BJ (cell line): ENCODE measurements around the gene LUZP2. TPM values are rescaled to one million over a fixed set of nuclear protein-coding genes. Genes with fewer than 3 reads are reported as not detected.

ENCODE experiments used
- CTCF ChIA-PET: fragments of 350-600 bp; formaldehyde crosslinking; extraction: SDS; loops from one replicate; lab custom pipeline; 2021; ENCODE audit warnings: antibody characterized with exemption, inconsistent platforms; lab: Yijun Ruan, JAX
- POLR2A ChIA-PET: fragments of 300-600 bp; sonication (Branson Sonifier 250); formaldehyde crosslinking; extraction: SDS; loops from one replicate; lab custom pipeline; 2021; ENCODE audit warnings: antibody characterized with exemption; lab: Charles Lee
- DNase-seq: peaks from one replicate; pipeline ENCODE4 v3.0.0-alpha.2; 2011; ENCODE audit warnings: low read depth
- H3K27me3 ChIP-seq: 2 replicates; pipeline ENCODE4 v1.6.0; 2011; ENCODE audit warnings: low read length; ENCODE audit not compliant: control insufficient read depth, insufficient read depth
- H3K36me3 ChIP-seq: 2 replicates; pipeline ENCODE4 v1.5.1; 2011; ENCODE audit warnings: low read length; ENCODE audit not compliant: control insufficient read depth, insufficient read depth
- H3K4me3 ChIP-seq: 2 replicates; pipeline ENCODE4 v1.5.1; 2011; ENCODE audit warnings: low read depth, mild to moderate bottlenecking, control low read depth, low read length
- polyA plus RNA-seq: library from polyadenylated mRNA; depleted of rRNA; stranded (reverse); fragments of >200 nt; gene quantifications from 2 replicates; pipeline ENCODE4 v1.2.3, GENCODE V29; 2011
- TF ChIP-seq, protein P1 (sequence below): IDR thresholded peaks from 2 replicates; pipeline ENCODE4 v1.5.1; 2011; ENCODE audit warnings: low read depth, mild to moderate bottlenecking, control low read depth, inconsistent platforms, low read length, moderate library complexity; ENCODE audit not compliant: insufficient read depth

The LUZP2 gene
- polyA plus RNA-seq, 1 experiment: 0.05 TPM

DNA sequence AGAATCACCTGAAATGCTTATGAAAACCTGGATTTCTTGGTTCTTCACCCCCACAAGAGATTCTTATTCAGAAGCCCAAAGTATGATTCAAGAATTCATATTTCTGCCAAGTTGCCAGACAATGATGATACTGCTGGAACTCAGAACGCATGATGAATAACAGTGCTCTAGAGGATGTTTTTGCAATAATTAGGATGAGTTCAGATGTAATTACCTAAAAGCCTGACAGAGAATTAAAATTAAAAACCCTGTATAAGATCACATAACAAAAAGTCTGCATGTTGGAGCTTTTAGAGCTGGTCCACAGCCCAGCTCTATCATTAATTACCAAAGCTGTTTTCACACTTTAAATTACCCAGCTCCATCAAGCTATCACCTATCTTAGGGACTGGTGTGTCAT is 211.8 kb downstream of the LUZP2 start:
- POLR2A ChIA-PET: no interaction called here
- no peak overlapping the region for H3K4me3 ChIP-seq
- CTCF ChIA-PET: no interaction called here
- no peak for DNase-seq
- no peaks in the 10 kb centered on the region for H3K27me3 ChIP-seq
- no peaks in the 10 kb centered on the region for H3K36me3 ChIP-seq
- TF ChIP-seq, protein P1, sequence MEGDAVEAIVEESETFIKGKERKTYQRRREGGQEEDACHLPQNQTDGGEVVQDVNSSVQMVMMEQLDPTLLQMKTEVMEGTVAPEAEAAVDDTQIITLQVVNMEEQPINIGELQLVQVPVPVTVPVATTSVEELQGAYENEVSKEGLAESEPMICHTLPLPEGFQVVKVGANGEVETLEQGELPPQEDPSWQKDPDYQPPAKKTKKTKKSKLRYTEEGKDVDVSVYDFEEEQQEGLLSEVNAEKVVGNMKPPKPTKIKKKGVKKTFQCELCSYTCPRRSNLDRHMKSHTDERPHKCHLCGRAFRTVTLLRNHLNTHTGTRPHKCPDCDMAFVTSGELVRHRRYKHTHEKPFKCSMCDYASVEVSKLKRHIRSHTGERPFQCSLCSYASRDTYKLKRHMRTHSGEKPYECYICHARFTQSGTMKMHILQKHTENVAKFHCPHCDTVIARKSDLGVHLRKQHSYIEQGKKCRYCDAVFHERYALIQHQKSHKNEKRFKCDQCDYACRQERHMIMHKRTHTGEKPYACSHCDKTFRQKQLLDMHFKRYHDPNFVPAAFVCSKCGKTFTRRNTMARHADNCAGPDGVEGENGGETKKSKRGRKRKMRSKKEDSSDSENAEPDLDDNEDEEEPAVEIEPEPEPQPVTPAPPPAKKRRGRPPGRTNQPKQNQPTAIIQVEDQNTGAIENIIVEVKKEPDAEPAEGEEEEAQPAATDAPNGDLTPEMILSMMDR: no peak

DNA sequence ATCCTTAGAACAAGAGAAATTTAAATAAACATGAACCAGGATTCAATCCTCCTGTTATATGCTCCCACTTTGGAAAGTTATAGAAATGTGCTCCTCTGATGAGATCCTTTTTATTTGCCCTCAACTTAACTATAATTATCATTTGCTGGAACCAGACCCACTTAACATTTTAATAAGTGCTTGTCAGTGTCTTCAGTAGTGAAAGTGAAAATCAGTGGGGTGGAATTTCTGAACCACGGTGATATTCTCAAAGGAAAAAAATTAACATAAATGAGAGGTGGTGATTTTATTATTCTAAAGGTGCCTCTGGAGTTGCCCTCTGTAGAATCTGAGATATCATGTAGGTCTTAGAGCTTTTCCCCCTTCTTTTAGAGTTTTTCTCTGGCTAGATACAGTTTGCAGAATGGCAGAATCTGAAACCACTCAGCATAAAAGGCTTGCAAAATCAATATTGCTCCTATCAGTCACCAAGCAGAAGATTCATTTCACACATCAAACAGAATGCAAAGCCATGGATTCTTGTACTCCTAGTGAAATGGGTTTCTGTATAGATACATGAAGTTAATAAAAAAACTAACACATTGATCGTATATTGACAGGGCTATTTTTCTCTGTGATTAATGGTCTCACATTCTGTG is 213.2 kb downstream of the LUZP2 start:
- Histone ChIP-seq H3K4me3 (no peak overlapping the region), H3K27me3 (no peaks in the 10 kb centered on the region), H3K36me3 (no peaks in the 10 kb centered on the region)
- TF ChIP-seq, protein P1: no peak
- CTCF ChIA-PET: no interaction called here
- POLR2A ChIA-PET: no interaction called here
- DNase-seq: no peak

DNA sequence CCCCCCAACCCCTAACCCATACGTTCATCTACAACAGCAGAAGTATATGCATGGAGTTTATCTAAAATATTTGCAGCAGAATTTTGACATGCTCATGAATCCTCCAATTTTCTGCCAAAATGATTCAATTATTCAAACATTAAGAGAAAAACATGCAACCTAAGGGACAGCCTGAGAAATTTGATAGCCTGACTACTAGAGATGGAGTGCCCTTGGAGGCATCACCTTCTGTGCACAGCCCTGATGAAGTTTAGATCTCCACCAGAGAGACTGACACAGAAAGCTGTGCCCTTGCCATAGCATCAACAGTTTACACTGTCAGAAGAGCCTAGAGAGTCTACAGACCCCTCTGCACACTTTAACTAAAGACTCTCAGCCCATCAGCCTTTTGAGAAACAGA is 217.7 kb downstream of the LUZP2 start:
- H3K36me3 ChIP-seq: no peaks in the 10 kb centered on the region
- TF ChIP-seq, protein P1: no peak
- POLR2A ChIA-PET: no interaction called here

DNA sequence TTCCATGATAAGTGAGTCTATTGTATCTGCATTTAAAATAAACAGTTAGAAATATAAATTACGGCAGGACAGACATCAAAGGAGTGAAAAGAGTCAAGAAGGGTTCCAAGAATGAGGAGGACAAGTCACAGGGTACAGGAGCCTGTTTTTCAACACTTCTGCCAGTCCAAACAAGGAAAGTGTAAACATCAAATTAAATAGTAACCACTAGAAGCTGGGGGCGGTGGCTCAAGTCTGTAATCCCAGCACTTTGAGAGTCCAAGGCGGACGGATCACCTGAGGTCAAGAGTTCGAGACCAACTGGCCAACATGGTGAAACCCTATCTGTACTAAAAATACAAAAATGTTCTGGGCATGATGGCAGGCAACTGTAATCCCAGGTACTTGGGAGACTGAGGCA is 219.6 kb downstream of the LUZP2 start:
- TF ChIP-seq, protein P1: no peak
- Histone ChIP-seq H3K27me3 (no peaks in the 10 kb centered on the region), H3K4me3 (no peak overlapping the region), H3K36me3 (no peaks in the 10 kb centered on the region)
- CTCF ChIA-PET: interaction anchor here (0.7 kb wide), 1 partner anchor 232 kb away, joined by 3 read pairs; no protein-coding TSS in a partner anchor
- DNase-seq: no peak
- POLR2A ChIA-PET: no interaction called here

More for the DNA sequence above, 217.7 kb downstream of the LUZP2 start:
- no peak overlapping the region for H3K4me3 ChIP-seq
- no peaks in the 10 kb centered on the region for H3K27me3 ChIP-seq
- DNase-seq: no peak
- CTCF ChIA-PET: no interaction called here

DNA sequence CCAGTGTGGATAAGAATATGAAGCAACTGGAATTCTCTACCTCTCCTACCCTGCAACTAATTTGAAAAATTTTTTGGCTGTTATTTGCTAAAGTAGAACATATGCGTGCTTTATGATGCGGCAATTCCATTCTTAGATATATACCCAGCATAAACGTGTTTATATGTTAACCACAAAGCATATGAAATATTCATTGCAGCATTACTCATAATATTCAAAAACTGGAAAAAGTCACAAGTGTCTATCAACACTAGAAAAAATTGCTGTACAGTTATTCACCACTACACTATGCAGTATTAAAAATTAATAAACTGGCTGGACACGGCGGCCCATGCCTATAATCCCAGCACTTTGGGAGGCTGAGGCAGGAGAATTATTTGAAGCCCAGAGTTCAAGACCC is 226.4 kb downstream of the LUZP2 start:
- POLR2A ChIA-PET: no interaction called here
- DNase-seq: no peak
- Histone ChIP-seq H3K4me3 (no peak overlapping the region), H3K36me3 (no peaks in the 10 kb centered on the region), H3K27me3 (no peaks in the 10 kb centered on the region)
- CTCF ChIA-PET: no interaction called here
- TF ChIP-seq, protein P1: no peak
